ENCODE results near the gene C6orf89.
"Not testable (repeated sequence)": the region's sequence is repeated elsewhere in the genome, so short reads cannot be mapped to it uniquely, and the experiment has no call there.

The C6orf89 gene

DNA sequence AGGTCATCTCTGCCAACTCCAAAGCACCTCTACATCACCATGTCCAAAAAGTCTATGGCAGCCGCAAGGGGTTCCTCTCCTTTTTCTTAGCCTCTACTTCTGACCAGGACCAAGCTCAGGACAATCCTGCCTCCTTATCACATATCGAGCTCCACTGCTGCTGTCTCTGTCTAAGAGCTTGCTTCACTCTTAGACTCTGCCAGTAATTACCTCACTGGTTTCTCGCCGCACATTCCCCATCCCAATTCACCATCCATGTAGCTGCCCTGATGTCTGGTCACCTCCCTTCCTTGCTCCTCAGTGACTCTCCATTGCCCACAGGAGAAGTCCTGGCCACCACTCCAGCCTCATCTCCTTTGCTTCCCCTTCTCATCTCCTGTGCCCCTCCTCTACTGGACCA is 44.7 kb downstream of the C6orf89 start:
- H3K27ac ChIP-seq (ENCODE audit: low read length) = no peak overlapping the region
- H3K9me3 ChIP-seq (ENCODE audit: control insufficient read depth, low read depth, low read length) = no peaks in the 10 kb centered on the region
- H3K27me3 ChIP-seq (ENCODE audit: control insufficient read depth, insufficient read depth, low read length) = no peaks in the 10 kb centered on the region
- no peaks in the 10 kb centered on the region for H3K4me1 ChIP-seq (ENCODE audit: control insufficient read depth, low read depth, low read length)
- no peak overlapping the region for H3K4me3 ChIP-seq (ENCODE audit: low read length)
- no peaks in the 10 kb centered on the region for H3K36me3 ChIP-seq (ENCODE audit: control insufficient read depth, low read depth, low read length)
- H3K9ac ChIP-seq (ENCODE audit: low read length) = no peak overlapping the region

- H3K36me3 ChIP-seq (ENCODE audit: control insufficient read depth, low read depth, low read length) = no peaks in the 10 kb centered on the region
- H3K27me3 ChIP-seq (ENCODE audit: control insufficient read depth, insufficient read depth, low read length) = no peaks in the 10 kb centered on the region
- no peak overlapping the region for H3K4me3 ChIP-seq (ENCODE audit: low read length)
- H3K27ac ChIP-seq (ENCODE audit: low read length) = no peak overlapping the region
- no peaks in the 10 kb centered on the region for H3K9me3 ChIP-seq (ENCODE audit: control insufficient read depth, low read depth, low read length)
- no peak overlapping the region for H3K9ac ChIP-seq (ENCODE audit: low read length)
- H3K4me1 ChIP-seq (ENCODE audit: control insufficient read depth, low read depth, low read length) = no peaks in the 10 kb centered on the region
Observed at GRCh38 chr6:36933102-36933501, 47.4 kb downstream of the C6orf89 start.

DNA sequence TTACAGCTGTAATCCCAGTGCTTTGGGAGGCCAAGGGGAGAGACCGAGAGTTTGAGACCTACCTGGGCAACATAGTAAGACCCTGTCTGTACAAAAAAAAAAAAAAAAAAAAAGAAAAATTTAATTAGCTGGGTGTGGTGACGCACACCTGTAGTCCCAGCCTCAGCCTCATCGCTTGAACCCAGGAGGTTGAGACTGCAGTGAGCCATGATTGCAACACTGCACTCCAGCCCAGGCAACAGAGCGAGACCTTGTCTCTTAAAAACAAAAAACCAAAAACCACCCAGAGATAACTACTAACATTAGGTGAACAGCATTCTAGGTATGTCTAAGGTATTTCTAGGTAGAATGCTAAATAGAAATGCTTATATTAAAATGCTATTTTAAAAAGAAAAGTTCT is 47.8 kb downstream of the C6orf89 start:
- no peaks in the 10 kb centered on the region for H3K4me1 ChIP-seq (ENCODE audit: control insufficient read depth, low read depth, low read length)

DNA sequence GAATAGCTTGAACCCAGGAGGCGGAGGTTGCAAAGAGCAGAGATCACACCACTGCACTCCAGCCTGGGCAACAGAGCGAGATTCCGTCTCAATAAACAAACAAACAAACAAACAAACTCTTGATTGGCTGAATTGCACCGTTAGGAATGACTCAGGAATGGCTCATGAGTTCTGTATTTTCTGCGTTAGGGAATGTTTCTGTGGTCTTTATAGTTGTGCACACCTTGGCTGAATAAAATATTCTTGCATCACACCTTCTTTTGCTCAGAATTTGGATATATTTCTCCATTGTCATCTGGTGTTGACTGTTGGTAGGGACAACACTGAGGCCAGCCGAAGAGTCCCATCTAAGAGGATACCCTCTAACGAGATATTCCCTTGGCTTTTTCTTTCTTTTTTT is 49.1 kb downstream of the C6orf89 start:
- Histone ChIP-seq H3K4me1 (ENCODE audit: control insufficient read depth, low read depth, low read length) (no peaks in the 10 kb centered on the region), H3K27ac (ENCODE audit: low read length) (no peak overlapping the region), H3K9me3 (ENCODE audit: control insufficient read depth, low read depth, low read length) (no peaks in the 10 kb centered on the region), H3K36me3 (ENCODE audit: control insufficient read depth, low read depth, low read length) (no peaks in the 10 kb centered on the region), H3K27me3 (ENCODE audit: control insufficient read depth, insufficient read depth, low read length) (no peaks in the 10 kb centered on the region), H3K4me3 (ENCODE audit: low read length) (no peak overlapping the region), H3K9ac (ENCODE audit: low read length) (no peak overlapping the region)

More for the DNA sequence above, 47.8 kb downstream of the C6orf89 start:
- Histone ChIP-seq H3K27ac (ENCODE audit: low read length) (no peak overlapping the region), H3K27me3 (ENCODE audit: control insufficient read depth, insufficient read depth, low read length) (no peaks in the 10 kb centered on the region), H3K36me3 (ENCODE audit: control insufficient read depth, low read depth, low read length) (no peaks in the 10 kb centered on the region), H3K4me3 (ENCODE audit: low read length) (no peak overlapping the region), H3K9me3 (ENCODE audit: control insufficient read depth, low read depth, low read length) (no peaks in the 10 kb centered on the region), H3K9ac (ENCODE audit: low read length) (no peak overlapping the region)

GRCh38 chr6:36936824-36937223 is 51.1 kb downstream of the C6orf89 start:
- H3K27ac ChIP-seq (ENCODE audit: low read length) = no peak overlapping the region
- H3K9ac ChIP-seq (ENCODE audit: low read length) = no peak overlapping the region
- H3K36me3 ChIP-seq (ENCODE audit: control insufficient read depth, low read depth, low read length) = no peaks in the 10 kb centered on the region
- H3K9me3 ChIP-seq (ENCODE audit: control insufficient read depth, low read depth, low read length) = no peaks in the 10 kb centered on the region
- no peaks in the 10 kb centered on the region for H3K27me3 ChIP-seq (ENCODE audit: control insufficient read depth, insufficient read depth, low read length)
- no peaks in the 10 kb centered on the region for H3K4me1 ChIP-seq (ENCODE audit: control insufficient read depth, low read depth, low read length)
- H3K4me3 ChIP-seq (ENCODE audit: low read length) = no peak overlapping the region

DNA sequence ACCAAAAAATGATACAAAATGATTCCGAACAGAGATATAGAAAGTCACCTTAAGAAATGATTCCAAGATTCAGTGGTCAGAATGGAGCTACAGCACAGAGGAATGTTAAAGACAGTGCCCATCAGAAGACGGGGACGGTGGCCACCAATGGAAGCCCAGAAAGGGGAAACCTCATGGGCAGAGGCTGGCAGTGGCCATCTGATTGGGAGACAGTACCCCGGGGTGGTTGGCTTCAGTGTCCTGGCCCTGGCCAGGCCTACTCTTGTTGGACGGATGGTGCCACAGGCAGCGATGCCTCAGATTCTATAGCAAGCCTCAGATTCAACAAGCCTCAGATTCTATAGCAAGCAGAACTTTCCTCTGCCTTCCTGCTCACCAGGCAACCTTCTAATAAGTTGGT is 52.1 kb downstream of the C6orf89 start:
- Histone ChIP-seq H3K36me3 (ENCODE audit: control insufficient read depth, low read depth, low read length) (no peaks in the 10 kb centered on the region), H3K9me3 (ENCODE audit: control insufficient read depth, low read depth, low read length) (no peaks in the 10 kb centered on the region), H3K9ac (ENCODE audit: low read length) (no peak overlapping the region), H3K27me3 (ENCODE audit: control insufficient read depth, insufficient read depth, low read length) (no peaks in the 10 kb centered on the region), H3K4me1 (ENCODE audit: control insufficient read depth, low read depth, low read length) (no peaks in the 10 kb centered on the region), H3K4me3 (ENCODE audit: low read length) (no peak overlapping the region), H3K27ac (ENCODE audit: low read length) (no peak overlapping the region)

DNA sequence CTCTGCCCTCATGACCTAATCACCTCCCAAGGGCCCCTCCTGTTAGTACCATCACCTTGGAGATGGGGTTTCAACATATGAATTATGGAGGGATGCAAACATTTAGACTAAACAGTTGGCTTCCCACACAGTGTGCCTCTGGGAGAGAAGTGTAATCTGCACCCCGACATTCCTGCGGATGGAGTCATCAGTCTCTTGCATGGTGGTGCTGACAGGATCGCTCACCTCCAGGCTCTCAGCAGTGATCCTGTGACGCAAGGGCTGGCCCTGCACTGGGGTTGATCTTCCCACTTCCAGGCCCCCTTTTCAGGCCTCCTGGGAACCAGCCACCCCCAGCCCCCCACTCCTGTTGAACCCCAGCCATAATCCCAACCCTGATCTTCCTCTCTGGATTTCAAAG is 52.8 kb downstream of the C6orf89 start:
- H3K27ac ChIP-seq (ENCODE audit: low read length) = no peak overlapping the region

GRCh38 chr6:36939005-36939404 is 53.3 kb downstream of the C6orf89 start:
- not testable (repeated sequence) for H3K27me3 ChIP-seq (ENCODE audit: control insufficient read depth, insufficient read depth, low read length); H3K27ac ChIP-seq (ENCODE audit: low read length); H3K36me3 ChIP-seq (ENCODE audit: control insufficient read depth, low read depth, low read length); H3K9me3 ChIP-seq (ENCODE audit: control insufficient read depth, low read depth, low read length); H3K4me1 ChIP-seq (ENCODE audit: control insufficient read depth, low read depth, low read length); H3K4me3 ChIP-seq (ENCODE audit: low read length); H3K9ac ChIP-seq (ENCODE audit: low read length)

More for the DNA sequence above, 52.8 kb downstream of the C6orf89 start:
- Histone ChIP-seq H3K36me3 (ENCODE audit: control insufficient read depth, low read depth, low read length) (no peaks in the 10 kb centered on the region), H3K27me3 (ENCODE audit: control insufficient read depth, insufficient read depth, low read length) (no peaks in the 10 kb centered on the region), H3K4me1 (ENCODE audit: control insufficient read depth, low read depth, low read length) (no peaks in the 10 kb centered on the region), H3K9me3 (ENCODE audit: control insufficient read depth, low read depth, low read length) (no peaks in the 10 kb centered on the region), H3K9ac (ENCODE audit: low read length) (no peak overlapping the region), H3K4me3 (ENCODE audit: low read length) (no peak overlapping the region)

- Histone ChIP-seq H3K9me3 (ENCODE audit: control insufficient read depth, low read depth, low read length) (no peaks in the 10 kb centered on the region), H3K27ac (ENCODE audit: low read length) (no peak overlapping the region), H3K27me3 (ENCODE audit: control insufficient read depth, insufficient read depth, low read length) (no peaks in the 10 kb centered on the region), H3K4me1 (ENCODE audit: control insufficient read depth, low read depth, low read length) (no peaks in the 10 kb centered on the region), H3K36me3 (ENCODE audit: control insufficient read depth, low read depth, low read length) (no peaks in the 10 kb centered on the region), H3K9ac (ENCODE audit: low read length) (no peak overlapping the region), H3K4me3 (ENCODE audit: low read length) (no peak overlapping the region)
Observed at GRCh38 chr6:36940027-36940426, 54.3 kb downstream of the C6orf89 start.

DNA sequence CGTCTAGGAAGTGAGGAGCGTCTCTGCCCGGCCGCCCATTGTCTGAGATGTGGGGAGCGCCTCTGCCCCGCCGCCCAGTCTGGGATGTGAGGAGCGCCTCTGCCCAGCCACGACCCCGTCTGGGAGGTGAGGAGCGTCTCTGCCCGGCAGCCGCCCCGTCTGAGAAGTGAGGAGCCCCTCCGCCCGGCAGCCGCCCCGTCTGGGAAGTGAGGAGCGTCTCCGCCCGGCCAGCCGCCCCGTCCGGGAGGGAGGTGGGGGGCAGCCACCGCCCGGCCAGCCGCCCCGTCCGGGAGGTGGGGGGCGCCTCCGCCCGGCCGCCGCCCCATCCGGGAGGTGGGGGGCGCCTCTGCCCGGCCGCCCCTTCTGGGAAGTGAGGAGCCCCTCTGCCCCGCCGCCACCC is 55.8 kb downstream of the C6orf89 start:
- not testable (repeated sequence) for H3K4me3 ChIP-seq (ENCODE audit: low read length); H3K9me3 ChIP-seq (ENCODE audit: control insufficient read depth, low read depth, low read length); H3K27me3 ChIP-seq (ENCODE audit: control insufficient read depth, insufficient read depth, low read length); H3K9ac ChIP-seq (ENCODE audit: low read length); H3K4me1 ChIP-seq (ENCODE audit: control insufficient read depth, low read depth, low read length); H3K36me3 ChIP-seq (ENCODE audit: control insufficient read depth, low read depth, low read length); H3K27ac ChIP-seq (ENCODE audit: low read length)

- not testable (repeated sequence) for H3K4me1 ChIP-seq (ENCODE audit: control insufficient read depth, low read depth, low read length); H3K9me3 ChIP-seq (ENCODE audit: control insufficient read depth, low read depth, low read length); H3K27me3 ChIP-seq (ENCODE audit: control insufficient read depth, insufficient read depth, low read length); H3K4me3 ChIP-seq (ENCODE audit: low read length); H3K27ac ChIP-seq (ENCODE audit: low read length); H3K36me3 ChIP-seq (ENCODE audit: control insufficient read depth, low read depth, low read length); H3K9ac ChIP-seq (ENCODE audit: low read length)
Observed at GRCh38 chr6:36942329-36942728, 56.6 kb downstream of the C6orf89 start.

DNA sequence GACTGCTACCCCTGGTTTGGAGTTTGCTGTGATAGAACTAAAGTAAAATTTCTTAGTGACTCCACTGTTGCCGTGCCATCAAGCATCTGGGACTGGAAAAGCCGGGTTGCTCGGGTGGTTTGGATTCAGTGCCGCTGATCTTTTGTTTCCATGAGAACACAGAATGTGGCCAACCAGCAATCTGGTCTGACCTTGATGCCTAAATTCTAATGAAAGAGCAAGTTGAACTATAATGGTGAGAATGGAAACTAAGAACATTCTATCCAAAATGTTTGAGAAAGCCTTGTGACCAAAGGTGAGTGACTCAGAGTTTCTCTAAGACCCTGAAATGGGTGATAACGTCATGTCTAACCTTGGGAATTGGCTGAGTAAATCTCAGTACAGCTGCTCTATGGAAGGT is 58.9 kb downstream of the C6orf89 start:
- Histone ChIP-seq H3K27ac (ENCODE audit: low read length) (no peak overlapping the region), H3K4me1 (ENCODE audit: control insufficient read depth, low read depth, low read length) (peaks cover 2% of the 10 kb centered on the region), H3K9me3 (ENCODE audit: control insufficient read depth, low read depth, low read length) (no peaks in the 10 kb centered on the region), H3K9ac (ENCODE audit: low read length) (no peak overlapping the region), H3K4me3 (ENCODE audit: low read length) (no peak overlapping the region), H3K36me3 (ENCODE audit: control insufficient read depth, low read depth, low read length) (no peaks in the 10 kb centered on the region), H3K27me3 (ENCODE audit: control insufficient read depth, insufficient read depth, low read length) (no peaks in the 10 kb centered on the region)
